ENCODE results near the gene GTF2H3. TPM values are rescaled to one million over a fixed set of nuclear protein-coding genes. Genes with fewer than 3 reads are reported as not detected.

Gene GTF2H3
- total and polyA plus RNA-seq, 2 experiments from 2014 or later = 10.5 to 27.7 TPM

DNA sequence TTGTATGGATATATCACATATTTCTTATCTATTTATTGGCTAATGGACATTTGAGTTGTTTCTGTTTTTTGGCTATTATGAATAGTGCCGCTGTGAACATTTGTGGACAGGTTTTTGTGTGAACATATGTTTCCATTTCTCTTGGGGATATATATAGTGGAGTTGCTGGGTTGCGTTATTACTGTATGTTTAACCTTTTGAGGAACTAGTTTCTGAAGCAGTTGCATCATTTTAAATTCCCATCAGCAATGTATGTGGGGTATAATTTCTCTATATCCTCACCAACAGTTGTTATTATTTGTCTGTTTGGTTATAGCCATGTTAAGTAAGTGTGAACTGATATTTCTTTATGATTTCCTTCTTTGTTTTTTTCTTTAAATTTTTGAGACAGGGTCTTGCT lies 48.0 kb downstream of the GTF2H3 start (continued):
- TF ChIP-seq, protein P1, sequence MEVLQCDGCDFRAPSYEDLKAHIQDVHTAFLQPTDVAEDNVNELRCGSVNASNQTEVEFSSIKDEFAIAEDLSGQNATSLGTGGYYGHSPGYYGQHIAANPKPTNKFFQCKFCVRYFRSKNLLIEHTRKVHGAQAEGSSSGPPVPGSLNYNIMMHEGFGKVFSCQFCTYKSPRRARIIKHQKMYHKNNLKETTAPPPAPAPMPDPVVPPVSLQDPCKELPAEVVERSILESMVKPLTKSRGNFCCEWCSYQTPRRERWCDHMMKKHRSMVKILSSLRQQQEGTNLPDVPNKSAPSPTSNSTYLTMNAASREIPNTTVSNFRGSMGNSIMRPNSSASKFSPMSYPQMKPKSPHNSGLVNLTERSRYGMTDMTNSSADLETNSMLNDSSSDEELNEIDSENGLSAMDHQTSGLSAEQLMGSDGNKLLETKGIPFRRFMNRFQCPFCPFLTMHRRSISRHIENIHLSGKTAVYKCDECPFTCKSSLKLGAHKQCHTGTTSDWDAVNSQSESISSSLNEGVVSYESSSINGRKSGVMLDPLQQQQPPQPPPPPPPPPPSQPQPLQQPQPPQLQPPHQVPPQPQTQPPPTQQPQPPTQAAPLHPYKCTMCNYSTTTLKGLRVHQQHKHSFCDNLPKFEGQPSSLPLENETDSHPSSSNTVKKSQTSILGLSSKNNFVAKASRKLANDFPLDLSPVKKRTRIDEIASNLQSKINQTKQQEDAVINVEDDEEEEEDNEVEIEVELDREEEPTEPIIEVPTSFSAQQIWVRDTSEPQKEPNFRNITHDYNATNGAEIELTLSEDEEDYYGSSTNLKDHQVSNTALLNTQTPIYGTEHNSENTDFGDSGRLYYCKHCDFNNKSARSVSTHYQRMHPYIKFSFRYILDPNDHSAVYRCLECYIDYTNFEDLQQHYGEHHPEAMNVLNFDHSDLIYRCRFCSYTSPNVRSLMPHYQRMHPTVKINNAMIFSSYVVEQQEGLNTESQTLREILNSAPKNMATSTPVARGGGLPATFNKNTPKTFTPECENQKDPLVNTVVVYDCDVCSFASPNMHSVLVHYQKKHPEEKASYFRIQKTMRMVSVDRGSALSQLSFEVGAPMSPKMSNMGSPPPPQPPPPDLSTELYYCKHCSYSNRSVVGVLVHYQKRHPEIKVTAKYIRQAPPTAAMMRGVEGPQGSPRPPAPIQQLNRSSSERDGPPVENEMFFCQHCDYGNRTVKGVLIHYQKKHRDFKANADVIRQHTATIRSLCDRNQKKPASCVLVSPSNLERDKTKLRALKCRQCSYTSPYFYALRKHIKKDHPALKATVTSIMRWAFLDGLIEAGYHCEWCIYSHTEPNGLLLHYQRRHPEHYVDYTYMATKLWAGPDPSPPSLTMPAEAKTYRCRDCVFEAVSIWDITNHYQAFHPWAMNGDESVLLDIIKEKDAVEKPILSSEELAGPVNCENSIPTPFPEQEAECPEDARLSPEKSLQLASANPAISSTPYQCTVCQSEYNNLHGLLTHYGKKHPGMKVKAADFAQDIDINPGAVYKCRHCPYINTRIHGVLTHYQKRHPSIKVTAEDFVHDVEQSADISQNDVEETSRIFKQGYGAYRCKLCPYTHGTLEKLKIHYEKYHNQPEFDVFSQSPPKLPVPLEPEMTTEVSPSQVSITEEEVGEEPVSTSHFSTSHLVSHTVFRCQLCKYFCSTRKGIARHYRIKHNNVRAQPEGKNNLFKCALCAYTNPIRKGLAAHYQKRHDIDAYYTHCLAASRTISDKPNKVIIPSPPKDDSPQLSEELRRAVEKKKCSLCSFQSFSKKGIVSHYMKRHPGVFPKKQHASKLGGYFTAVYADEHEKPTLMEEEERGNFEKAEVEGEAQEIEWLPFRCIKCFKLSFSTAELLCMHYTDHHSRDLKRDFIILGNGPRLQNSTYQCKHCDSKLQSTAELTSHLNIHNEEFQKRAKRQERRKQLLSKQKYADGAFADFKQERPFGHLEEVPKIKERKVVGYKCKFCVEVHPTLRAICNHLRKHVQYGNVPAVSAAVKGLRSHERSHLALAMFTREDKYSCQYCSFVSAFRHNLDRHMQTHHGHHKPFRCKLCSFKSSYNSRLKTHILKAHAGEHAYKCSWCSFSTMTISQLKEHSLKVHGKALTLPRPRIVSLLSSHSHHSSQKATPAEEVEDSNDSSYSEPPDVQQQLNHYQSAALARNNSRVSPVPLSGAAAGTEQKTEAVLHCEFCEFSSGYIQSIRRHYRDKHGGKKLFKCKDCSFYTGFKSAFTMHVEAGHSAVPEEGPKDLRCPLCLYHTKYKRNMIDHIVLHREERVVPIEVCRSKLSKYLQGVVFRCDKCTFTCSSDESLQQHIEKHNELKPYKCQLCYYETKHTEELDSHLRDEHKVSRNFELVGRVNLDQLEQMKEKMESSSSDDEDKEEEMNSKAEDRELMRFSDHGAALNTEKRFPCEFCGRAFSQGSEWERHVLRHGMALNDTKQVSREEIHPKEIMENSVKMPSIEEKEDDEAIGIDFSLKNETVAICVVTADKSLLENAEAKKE (CRISPR knock-in tag; IDR thresholded peaks at IDR 0.05) = no peak
- TF ChIP-seq, protein P2, sequence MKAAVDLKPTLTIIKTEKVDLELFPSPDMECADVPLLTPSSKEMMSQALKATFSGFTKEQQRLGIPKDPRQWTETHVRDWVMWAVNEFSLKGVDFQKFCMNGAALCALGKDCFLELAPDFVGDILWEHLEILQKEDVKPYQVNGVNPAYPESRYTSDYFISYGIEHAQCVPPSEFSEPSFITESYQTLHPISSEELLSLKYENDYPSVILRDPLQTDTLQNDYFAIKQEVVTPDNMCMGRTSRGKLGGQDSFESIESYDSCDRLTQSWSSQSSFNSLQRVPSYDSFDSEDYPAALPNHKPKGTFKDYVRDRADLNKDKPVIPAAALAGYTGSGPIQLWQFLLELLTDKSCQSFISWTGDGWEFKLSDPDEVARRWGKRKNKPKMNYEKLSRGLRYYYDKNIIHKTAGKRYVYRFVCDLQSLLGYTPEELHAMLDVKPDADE (IDR thresholded peaks at IDR 0.05) = no peak
- no peak for TF ChIP-seq EZH2phosphoT487 (IDR thresholded peaks at IDR 0.05; ENCODE audit: unreplicated experiment)

DNA sequence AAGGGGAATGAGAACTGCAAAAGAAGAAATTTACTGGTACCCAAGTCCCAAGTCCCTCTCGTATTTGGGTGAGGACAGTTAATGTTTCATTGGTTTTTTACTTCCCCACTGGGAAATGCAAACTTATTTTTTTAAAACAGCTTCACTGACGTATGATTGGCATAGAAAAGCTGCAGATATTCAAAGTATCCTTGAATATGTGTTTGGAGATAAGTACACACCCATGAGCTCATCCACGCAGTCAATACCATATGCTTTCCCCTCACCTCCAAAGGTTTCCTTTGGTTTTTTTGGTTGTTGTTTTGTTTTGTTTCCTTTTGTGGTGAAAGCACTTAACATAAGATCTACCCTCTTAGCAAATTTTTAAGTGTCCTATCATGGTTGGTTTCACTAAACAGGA lies 50.3 kb downstream of the GTF2H3 start:
- no peaks in the 10 kb centered on the region for H3F3A ChIP-seq (replicated peaks; ENCODE audit: low read depth)
- no peak overlapping the region for H3K4me3 ChIP-seq
- DNase-seq (ENCODE audit: low spot score) (no peak), ATAC-seq (no peak)
- Mint-ChIP-seq H3K27ac (no peak overlapping the region), H3K9me3 (no peaks in the 10 kb centered on the region), H3K36me3 (ENCODE audit: low read depth) (no peaks in the 10 kb centered on the region; the same call in 2 of the 3 replicates), H3K27me3 (ENCODE audit: insufficient read depth, low read depth, poor library complexity) (no peaks in the 10 kb centered on the region), H3K4me1 (no peaks in the 10 kb centered on the region), H3K4me3 (no peak overlapping the region)
- H3K27me3 ChIP-seq (ENCODE audit: insufficient read depth) = no peaks in the 10 kb centered on the region
- H2AFZ ChIP-seq = no peak overlapping the region
- H3K79me2 ChIP-seq (replicated peaks; ENCODE audit: insufficient read depth) = no peaks in the 10 kb centered on the region
- H3K4me2 ChIP-seq = no peak overlapping the region
- no peaks in the 10 kb centered on the region for H3K36me3 ChIP-seq (ENCODE audit: insufficient read depth)
- H3K27ac ChIP-seq (ENCODE audit: low read depth) = no peak overlapping the region
- H3K9me2 ChIP-seq (ENCODE audit: insufficient read depth) = no peaks in the 10 kb centered on the region
- no peaks in the 10 kb centered on the region for H4K20me1 ChIP-seq (replicated peaks; ENCODE audit: insufficient read depth)
- no peaks in the 10 kb centered on the region for H3K4me1 ChIP-seq (ENCODE audit: insufficient read depth)
- TF ChIP-seq EZH2 (IDR thresholded peaks at IDR 0.05; ENCODE audit: low read depth, unreplicated experiment) (no peak), ZNF114 (CRISPR knock-in tag; IDR thresholded peaks at IDR 0.05) (no peak), ZNF331 (CRISPR knock-in tag; IDR thresholded peaks at IDR 0.05; ENCODE audit: low read depth) (no peak), EZH2phosphoT487 (IDR thresholded peaks at IDR 0.05; ENCODE audit: unreplicated experiment) (no peak), CREB1 (CRISPR knock-in tag; IDR thresholded peaks at IDR 0.05; ENCODE audit: low read depth) (no peak), JUNB (IDR thresholded peaks at IDR 0.05; ENCODE audit: unreplicated experiment) (no peak), STAT1 (IDR thresholded peaks at IDR 0.05; ENCODE audit: unreplicated experiment) (no peak)
- TF ChIP-seq, protein P2 (IDR thresholded peaks at IDR 0.05) = no peak
- TF ChIP-seq, protein P3, sequence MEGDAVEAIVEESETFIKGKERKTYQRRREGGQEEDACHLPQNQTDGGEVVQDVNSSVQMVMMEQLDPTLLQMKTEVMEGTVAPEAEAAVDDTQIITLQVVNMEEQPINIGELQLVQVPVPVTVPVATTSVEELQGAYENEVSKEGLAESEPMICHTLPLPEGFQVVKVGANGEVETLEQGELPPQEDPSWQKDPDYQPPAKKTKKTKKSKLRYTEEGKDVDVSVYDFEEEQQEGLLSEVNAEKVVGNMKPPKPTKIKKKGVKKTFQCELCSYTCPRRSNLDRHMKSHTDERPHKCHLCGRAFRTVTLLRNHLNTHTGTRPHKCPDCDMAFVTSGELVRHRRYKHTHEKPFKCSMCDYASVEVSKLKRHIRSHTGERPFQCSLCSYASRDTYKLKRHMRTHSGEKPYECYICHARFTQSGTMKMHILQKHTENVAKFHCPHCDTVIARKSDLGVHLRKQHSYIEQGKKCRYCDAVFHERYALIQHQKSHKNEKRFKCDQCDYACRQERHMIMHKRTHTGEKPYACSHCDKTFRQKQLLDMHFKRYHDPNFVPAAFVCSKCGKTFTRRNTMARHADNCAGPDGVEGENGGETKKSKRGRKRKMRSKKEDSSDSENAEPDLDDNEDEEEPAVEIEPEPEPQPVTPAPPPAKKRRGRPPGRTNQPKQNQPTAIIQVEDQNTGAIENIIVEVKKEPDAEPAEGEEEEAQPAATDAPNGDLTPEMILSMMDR (conservative IDR thresholded peaks at IDR 0.05; ENCODE audit: low read depth in 2 of 2) = no peak

Measured in GM23338 (cell line).